NB4 (cell line): ENCODE measurements around the gene MAD2L1.

Experiments
- CTCF ChIP-seq: IDR thresholded peaks from one replicate; pipeline ENCODE4 v1.5.1; 2012; ENCODE audit warnings: low read depth, low read length
- POLR2A ChIP-seq: IDR thresholded peaks from 2 replicates; pipeline ENCODE4 v1.6.1; 2011; ENCODE audit warnings: mild to moderate bottlenecking; ENCODE audit not compliant: insufficient read length; ENCODE audit errors: extremely low read depth

- TF ChIP-seq CTCF (no peak), POLR2A (no peak)
These were observed 30.1 kb upstream of the MAD2L1 start for GRCh38 chr4:120096508-120097297.
